HG03060 (cell line): ENCODE results near the gene BOLL.
A peak's percentile ranks its signal among the peaks of the same experiment; 100 is the strongest.
"Not testable (repeated sequence)": the region's sequence is repeated elsewhere in the genome, so short reads cannot be mapped to it uniquely, and the experiment has no call there.

ENCODE experiments used
- ATAC-seq: cut with Tn5 transposase; IDR thresholded peaks from one replicate; pipeline ENCODE4 v1.9.1; 2021; ENCODE audit warnings: low read depth, moderate number of reproducible peaks; ENCODE audit not compliant: unreplicated experiment

Gene BOLL

GRCh38 chr2:197799068-197799467 lies 13.9 kb upstream of the BOLL start:
- no peak for ATAC-seq

- no peak for ATAC-seq
Observed at GRCh38 chr2:197798187-197798586, 13.1 kb upstream of the BOLL start.

GRCh38 chr2:197795277-197795676 lies 10.2 kb upstream of the BOLL start:
- no peak for ATAC-seq

- ATAC-seq, result no peak
Observed at GRCh38 chr2:197793456-197793855, 8.3 kb upstream of the BOLL start.

GRCh38 chr2:197786010-197786877 lies 1.1 kb upstream of the BOLL start:
- no peak for ATAC-seq

- no peak for ATAC-seq
Observed at GRCh38 chr2:197782126-197782525, 3.0 kb downstream of the BOLL start.

GRCh38 chr2:197779261-197779660 lies 5.9 kb downstream of the BOLL start:
- ATAC-seq, result no peak

- no peak for ATAC-seq
Observed at GRCh38 chr2:197777823-197778407, 7.2 kb downstream of the BOLL start.

- ATAC-seq, result no peak
Observed at GRCh38 chr2:197760293-197760657, 24.8 kb downstream of the BOLL start.

- ATAC-seq, result no peak
Observed at GRCh38 chr2:197759625-197760292, 25.4 kb downstream of the BOLL start.

- ATAC-seq, result no peak
Observed at GRCh38 chr2:197759013-197759412, 26.1 kb downstream of the BOLL start.

- ATAC-seq, result no peak
Observed at GRCh38 chr2:197740200-197740599, 44.9 kb downstream of the BOLL start.

GRCh38 chr2:197728555-197729544 lies 56.3 kb downstream of the BOLL start:
- not testable (repeated sequence) for ATAC-seq

GRCh38 chr2:197727011-197727410 lies 58.1 kb downstream of the BOLL start:
- no peak for ATAC-seq

GRCh38 chr2:197717863-197718262 lies 67.3 kb downstream of the BOLL start:
- ATAC-seq, result no peak

GRCh38 chr2:197713271-197713670 lies 71.8 kb downstream of the BOLL start:
- ATAC-seq, result no peak

- no peak for ATAC-seq
Observed at GRCh38 chr2:197711578-197711977, 73.5 kb downstream of the BOLL start.

- peak; percentile 83 for ATAC-seq
Observed at GRCh38 chr2:197710424-197711042, 74.6 kb downstream of the BOLL start.

GRCh38 chr2:197709140-197709539 lies 76.0 kb downstream of the BOLL start:
- not testable (repeated sequence) for ATAC-seq

- ATAC-seq, result no peak
Observed at GRCh38 chr2:197708331-197708730, 76.8 kb downstream of the BOLL start.
